HAP-1 (cell line): ENCODE results near the gene ATP1B3.

Experiments used
- DNase-seq, 2 experiments: peaks; one replicate each; pipeline ENCODE4 v3.0.0-alpha.2; 2016 to 2020; ENCODE audit warnings: low spot score in 2 of 2
- H3K27me3 ChIP-seq: fragments of 250-450 bp; sonication (Bioruptor Pico); 2 replicates; pipeline ENCODE4 v1.5.1; 2020; ENCODE audit warnings: low read depth, mild to moderate bottlenecking, moderate library complexity
- H3K36me3 ChIP-seq: fragments of 250-450 bp; sonication (Bioruptor Pico); replicated peaks from 2 replicates; pipeline ENCODE4 v1.5.1; 2020; ENCODE audit warnings: mild to moderate bottlenecking
- H3K4me1 ChIP-seq: fragments of 250-450 bp; sonication (Bioruptor Pico); 2 replicates; pipeline ENCODE4 v1.5.1; 2020; ENCODE audit warnings: mild to moderate bottlenecking
- H3K4me3 ChIP-seq: fragments of 250-450 bp; sonication (Bioruptor Pico); 2 replicates; pipeline ENCODE4 v1.5.1; 2020; ENCODE audit warnings: mild to moderate bottlenecking, moderate library complexity
- H3K9me3 ChIP-seq: fragments of 250-450 bp; sonication (Bioruptor Pico); 2 replicates; pipeline ENCODE4 v1.5.1; 2020; ENCODE audit warnings: mild to moderate bottlenecking, moderate library complexity
- in situ Hi-C: fragments of 300-500 bp; cut with MboI; formaldehyde crosslinking; loops from 3 replicates; pipeline ENCODE4 v1.14.3; 2020; ENCODE audit warnings: low sequenced_read_pairs, inconsistent platforms, mixed read lengths

Gene ATP1B3

DNA sequence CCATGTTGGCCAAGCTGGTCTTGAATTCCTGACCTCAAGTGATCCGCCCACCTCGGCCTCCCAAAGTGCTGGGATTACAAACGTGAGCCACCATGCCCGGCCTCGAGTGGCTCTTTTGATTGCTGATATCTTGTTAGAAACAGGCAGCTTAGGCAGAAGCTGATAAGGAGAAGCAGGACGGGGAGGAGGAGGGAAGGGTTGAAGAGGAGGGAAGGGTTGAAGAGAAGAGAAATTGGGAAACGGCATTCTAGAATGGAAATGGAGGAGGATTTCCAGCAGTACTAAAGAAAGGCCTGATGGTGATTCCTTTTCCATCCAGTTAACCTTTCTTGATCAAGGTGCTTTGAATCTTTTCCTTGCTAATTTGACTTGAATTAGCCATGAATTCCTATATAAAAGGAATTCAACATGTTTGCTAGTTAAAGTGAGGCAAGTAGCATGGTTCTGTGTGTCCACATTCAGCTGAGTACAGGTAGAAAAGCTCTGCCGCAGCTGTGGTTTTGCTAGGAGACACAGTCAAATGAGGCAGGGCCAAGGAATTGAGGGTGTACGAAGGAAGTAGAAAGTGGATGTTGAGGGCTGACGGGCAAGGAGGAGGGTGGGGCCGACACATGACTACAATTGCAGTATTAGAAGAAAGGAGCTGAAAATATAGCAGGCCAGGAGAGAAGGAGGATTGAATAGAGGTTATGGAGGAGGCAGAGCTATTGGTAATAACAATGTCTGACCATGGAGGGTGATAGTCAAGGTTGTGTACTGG, 27.2 kb upstream of the ATP1B3 start:
- Histone ChIP-seq H3K4me3 (no peak overlapping the region), H3K36me3 (no peaks in the 10 kb centered on the region), H3K4me1 (peaks cover 4% of the 10 kb centered on the region), H3K27me3 (no peaks in the 10 kb centered on the region), H3K9me3 (no peaks in the 10 kb centered on the region)
- in situ Hi-C loops: no loop called here
- no peak for DNase-seq

DNA sequence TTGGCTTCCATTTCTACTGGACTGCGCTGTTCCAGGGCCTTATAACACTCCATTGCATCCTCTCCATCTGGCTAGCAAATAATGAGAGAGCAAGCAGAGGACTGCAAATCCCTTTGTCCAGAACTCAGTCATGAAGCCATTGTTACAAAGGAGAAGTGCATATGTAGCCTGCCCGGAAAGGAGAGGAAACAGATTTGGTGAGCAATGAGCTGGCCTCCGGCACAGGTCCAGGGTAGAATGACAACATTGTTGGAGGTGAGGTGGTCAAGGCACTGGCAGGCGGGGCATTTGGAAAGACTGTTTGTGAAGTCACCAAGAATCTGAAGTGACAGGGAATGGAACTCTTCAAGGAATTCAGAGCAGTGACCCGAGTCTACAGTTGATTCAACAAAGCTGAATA, 25.0 kb upstream of the ATP1B3 start:
- no peak for DNase-seq
- no peak overlapping the region for H3K4me3 ChIP-seq
- no peaks in the 10 kb centered on the region for H3K9me3 ChIP-seq
- peaks cover 4% of the 10 kb centered on the region for H3K4me1 ChIP-seq
- no peaks in the 10 kb centered on the region for H3K36me3 ChIP-seq
- in situ Hi-C loops: no loop called here
- no peaks in the 10 kb centered on the region for H3K27me3 ChIP-seq

DNA sequence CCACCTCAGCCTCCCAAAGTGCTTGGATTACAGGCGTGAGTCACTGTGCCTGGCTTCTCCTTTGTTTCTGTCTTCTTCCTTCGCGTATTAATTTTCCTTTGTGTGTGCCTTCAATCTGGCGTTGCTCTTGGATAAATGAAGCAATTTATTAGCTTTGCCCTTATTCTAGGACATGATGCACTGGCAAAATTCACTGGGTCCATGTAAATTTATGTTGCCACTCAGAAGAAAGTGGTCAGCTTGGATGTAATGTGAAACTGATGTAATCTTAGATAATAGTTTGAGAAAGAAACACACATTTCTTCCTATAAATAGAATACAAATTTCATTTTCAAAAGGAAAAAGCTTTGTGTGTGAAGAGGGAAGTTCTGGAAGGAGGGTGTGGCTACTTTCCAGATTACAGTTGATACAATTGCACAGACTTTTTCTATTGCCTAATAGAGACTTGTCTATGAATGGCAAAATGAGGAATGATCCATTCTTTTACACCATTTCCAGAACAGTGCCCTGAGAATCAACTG, 23.3 kb upstream of the ATP1B3 start:
- Histone ChIP-seq H3K36me3 (no peaks in the 10 kb centered on the region), H3K9me3 (no peaks in the 10 kb centered on the region), H3K4me3 (no peak overlapping the region), H3K4me1 (peaks cover 4% of the 10 kb centered on the region), H3K27me3 (no peaks in the 10 kb centered on the region)
- in situ Hi-C loops: no loop called here
- DNase-seq: no peak

DNA sequence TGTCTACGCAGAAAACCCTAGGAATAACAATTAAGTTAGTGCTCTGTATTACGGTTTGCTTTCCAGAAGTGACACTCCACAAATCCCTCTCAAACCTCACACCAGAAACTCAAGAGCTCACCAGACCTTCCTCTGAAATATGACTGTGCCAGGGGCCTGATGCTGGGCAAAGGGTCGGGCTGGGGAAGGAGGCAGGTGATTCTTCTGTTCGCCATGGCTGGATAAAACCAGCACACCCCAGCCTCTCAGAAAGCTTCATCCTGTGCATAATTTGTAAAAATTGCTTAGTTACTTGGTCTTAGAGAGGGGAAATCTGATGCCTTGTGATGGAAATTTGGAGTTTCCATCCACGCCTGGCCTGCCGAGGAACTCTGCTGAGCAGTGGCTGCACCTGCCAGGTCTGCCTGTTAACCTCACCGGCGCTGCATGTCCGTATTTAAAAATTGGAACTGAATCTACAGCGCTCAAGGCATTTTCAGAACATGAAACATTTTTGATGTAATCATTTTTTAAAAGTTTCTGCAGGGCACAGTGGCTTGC, 22.7 kb upstream of the ATP1B3 start:
- in situ Hi-C loops: no loop called here
- no peak for DNase-seq
- Histone ChIP-seq H3K9me3 (no peaks in the 10 kb centered on the region), H3K27me3 (no peaks in the 10 kb centered on the region), H3K4me1 (peaks cover 4% of the 10 kb centered on the region), H3K4me3 (no peak overlapping the region), H3K36me3 (no peaks in the 10 kb centered on the region)

DNA sequence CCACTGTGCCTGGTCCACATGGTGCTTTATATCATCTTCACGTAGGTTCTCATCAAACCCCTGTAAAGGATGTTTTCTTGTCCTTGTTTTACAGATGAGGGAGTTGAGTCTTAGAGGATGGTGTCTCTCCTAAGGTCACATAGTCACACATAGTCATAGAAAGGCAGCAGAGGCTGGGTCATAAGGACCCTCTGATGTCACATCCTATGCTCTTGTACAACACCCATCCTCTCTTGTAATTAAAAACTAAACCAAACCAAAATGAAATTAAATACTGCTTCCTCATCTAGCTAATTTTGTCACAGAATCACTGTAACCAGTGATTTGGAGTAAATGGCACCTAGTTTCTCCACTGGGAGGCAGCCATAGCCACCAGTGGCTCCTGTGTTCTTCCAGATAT, 21.8 kb upstream of the ATP1B3 start:
- no peaks in the 10 kb centered on the region for H3K9me3 ChIP-seq
- H3K36me3 ChIP-seq: no peaks in the 10 kb centered on the region
- no peaks in the 10 kb centered on the region for H3K27me3 ChIP-seq
- H3K4me3 ChIP-seq: no peak overlapping the region
- H3K4me1 ChIP-seq: peaks cover 4% of the 10 kb centered on the region
- DNase-seq: no peak
- in situ Hi-C loops: no loop called here

DNA sequence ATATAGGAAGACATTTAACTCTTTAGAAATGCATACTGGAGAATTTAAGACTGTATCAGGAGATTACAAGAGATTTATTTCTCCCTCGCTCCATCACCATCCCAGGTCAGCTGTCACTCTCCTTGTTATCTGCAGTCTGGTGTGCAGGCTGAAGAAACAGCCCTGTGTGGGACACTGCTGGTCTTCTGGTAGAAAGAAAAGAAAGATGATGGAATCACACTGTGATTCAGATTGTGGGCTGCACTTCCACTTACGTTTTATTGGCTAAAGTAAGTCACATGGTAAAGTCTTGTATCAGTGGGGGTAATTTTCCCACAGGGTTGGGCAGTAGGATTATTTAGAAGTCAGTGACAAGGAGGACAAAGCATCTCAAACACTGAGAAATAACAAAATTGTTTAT, 18.1 kb upstream of the ATP1B3 start:
- peaks cover 2% of the 10 kb centered on the region for H3K4me1 ChIP-seq

DNA sequence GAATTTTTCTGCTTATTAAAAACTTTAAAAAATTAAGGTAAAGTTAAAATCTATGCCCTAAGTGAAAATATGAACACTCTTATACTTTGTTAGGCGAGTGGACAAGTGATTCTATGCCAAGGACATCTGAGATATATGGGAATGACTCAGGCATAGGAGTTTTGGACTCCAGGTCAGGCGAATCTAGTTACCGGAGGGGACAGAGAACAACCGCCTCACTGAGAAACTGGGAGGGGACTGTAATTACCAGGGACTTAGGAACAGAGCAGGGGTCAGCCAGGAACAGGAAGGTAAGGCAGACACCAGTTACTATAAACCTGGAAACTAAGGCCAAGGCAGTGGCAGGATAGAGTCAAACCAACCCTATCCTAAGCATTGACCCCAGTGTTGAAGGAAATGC, 16.8 kb upstream of the ATP1B3 start:
- Histone ChIP-seq H3K36me3 (no peaks in the 10 kb centered on the region), H3K4me1 (no peaks in the 10 kb centered on the region), H3K27me3 (no peaks in the 10 kb centered on the region), H3K4me3 (no peak overlapping the region), H3K9me3 (no peaks in the 10 kb centered on the region)
- no peak for DNase-seq
- in situ Hi-C loops: no loop called here

More for the DNA sequence above, 18.1 kb upstream of the ATP1B3 start:
- no peak for DNase-seq
- Histone ChIP-seq H3K27me3 (no peaks in the 10 kb centered on the region), H3K4me3 (no peak overlapping the region), H3K9me3 (no peaks in the 10 kb centered on the region), H3K36me3 (no peaks in the 10 kb centered on the region)
- in situ Hi-C loops: no loop called here

DNA sequence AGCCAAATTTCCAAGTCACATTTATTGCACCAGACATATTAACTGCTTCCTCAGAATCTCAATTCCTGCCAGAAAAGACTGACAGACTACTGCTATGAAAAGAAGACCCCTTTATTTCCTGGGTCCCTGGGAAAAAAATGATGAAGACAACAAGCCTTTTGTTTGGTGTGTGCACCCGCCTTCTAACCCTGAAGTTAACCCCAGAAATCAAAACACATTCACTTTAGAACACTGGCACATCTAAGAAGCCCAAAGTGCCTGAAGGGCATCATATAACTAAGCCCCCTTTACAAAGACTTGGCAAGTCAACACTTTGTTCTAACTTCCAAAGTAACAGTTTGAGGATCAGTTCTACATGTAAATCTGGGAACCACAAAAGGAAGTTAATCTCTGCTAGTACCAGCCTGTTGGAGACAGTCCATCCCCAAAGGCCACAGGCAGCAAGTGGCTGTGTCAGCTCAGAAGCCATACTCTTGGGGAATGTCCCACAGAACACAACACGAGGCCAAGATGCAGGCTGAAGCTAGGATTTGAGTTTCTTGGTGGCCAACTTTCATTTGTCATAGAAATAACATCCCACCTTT, 16.3 kb upstream of the ATP1B3 start:
- H3K9me3 ChIP-seq: no peaks in the 10 kb centered on the region
- no peak overlapping the region for H3K4me3 ChIP-seq
- H3K4me1 ChIP-seq: no peaks in the 10 kb centered on the region

DNA sequence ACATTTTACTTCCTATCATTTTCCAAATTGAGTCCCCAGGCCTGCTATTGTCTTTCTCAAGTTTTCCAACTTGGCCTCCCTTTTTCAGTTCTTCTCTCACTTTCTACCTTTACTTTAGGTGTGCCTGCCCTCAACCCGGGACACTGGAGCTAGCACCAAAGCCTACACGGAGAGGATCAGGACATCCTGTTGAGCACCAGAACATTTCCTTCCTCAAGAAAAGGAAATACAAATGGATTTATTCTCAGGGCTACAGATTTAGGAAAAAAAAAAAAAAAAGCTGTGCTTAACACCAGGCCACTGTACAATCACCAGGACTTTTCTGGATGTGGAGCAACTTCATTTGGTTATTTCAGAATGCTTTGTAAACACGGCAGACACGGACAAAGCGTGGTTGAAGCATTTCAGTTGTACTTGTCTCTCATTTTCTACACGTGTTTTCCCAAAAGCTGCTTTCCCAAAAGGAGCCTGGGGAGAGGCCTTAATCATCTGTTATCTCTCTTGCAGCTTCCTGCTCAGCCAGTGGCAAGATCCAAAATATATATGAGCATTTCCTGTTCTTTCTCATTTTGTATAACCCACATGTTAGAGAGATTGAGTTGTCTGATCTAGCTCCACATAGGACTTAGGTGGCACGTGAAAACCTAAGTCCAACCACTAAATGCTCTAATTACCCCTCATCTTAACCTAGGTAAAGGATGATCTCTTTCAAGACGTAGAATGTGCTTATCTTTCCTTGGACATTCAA, 15.5 kb upstream of the ATP1B3 start:
- no peaks in the 10 kb centered on the region for H3K27me3 ChIP-seq
- H3K36me3 ChIP-seq: no peaks in the 10 kb centered on the region
- H3K4me3 ChIP-seq: no peak overlapping the region
- in situ Hi-C loops: no loop called here
- no peaks in the 10 kb centered on the region for H3K9me3 ChIP-seq
- no peaks in the 10 kb centered on the region for H3K4me1 ChIP-seq
- DNase-seq: no peak

More for the DNA sequence above, 16.3 kb upstream of the ATP1B3 start:
- DNase-seq: no peak
- Histone ChIP-seq H3K36me3 (no peaks in the 10 kb centered on the region), H3K27me3 (no peaks in the 10 kb centered on the region)
- in situ Hi-C loops: no loop called here

DNA sequence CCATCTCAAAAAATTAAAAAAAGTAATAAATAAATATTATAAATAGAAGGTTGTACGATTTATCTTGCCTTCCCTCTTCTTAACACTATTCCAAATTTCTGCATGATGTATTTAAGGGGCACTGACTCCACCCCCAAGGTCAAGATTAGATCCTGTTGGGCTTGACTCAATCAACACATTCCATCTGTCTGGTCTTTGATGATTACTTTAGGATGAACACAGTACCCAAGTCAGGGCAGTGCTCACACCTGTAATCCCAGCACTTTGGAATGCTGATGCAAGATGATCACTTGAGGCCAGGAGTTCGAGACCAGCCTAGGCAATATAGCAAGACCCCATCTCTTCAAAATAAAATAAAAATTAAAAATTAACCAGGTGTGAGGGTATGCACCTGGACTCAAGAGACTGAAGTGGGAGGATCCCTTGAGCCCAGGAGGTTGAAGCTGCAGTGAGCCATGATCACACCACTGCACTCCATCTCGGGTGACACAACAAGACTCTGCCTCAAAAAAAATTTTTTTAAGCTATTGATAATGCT, 14.1 kb upstream of the ATP1B3 start:
- no peaks in the 10 kb centered on the region for H3K27me3 ChIP-seq
- no peaks in the 10 kb centered on the region for H3K36me3 ChIP-seq
- no peaks in the 10 kb centered on the region for H3K9me3 ChIP-seq
- H3K4me1 ChIP-seq: no peaks in the 10 kb centered on the region
- no peak for DNase-seq
- in situ Hi-C loops: no loop called here
- H3K4me3 ChIP-seq: no peak overlapping the region

DNA sequence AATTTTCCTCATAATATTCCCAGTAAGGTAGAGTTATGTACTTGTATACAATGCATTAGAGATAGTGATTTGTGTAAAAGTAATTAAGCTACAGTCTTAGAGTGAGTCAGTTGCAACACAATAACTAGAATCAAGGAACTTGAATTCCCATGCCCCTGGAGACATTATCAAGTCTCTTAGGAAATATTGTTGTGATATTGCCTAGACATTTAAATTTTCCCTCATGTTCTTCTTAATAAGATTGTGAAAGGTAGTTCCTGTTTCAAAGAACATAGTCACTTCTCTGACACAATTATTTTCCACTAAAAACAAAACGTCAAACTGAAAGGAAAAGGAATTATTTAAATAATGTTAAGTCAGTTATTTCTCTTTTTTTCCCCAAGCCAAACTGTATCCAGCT, 13.0 kb upstream of the ATP1B3 start:
- in situ Hi-C loops: no loop called here
- DNase-seq: no peak
- Histone ChIP-seq H3K36me3 (no peaks in the 10 kb centered on the region), H3K4me1 (no peaks in the 10 kb centered on the region), H3K9me3 (no peaks in the 10 kb centered on the region), H3K27me3 (no peaks in the 10 kb centered on the region), H3K4me3 (no peak overlapping the region)

DNA sequence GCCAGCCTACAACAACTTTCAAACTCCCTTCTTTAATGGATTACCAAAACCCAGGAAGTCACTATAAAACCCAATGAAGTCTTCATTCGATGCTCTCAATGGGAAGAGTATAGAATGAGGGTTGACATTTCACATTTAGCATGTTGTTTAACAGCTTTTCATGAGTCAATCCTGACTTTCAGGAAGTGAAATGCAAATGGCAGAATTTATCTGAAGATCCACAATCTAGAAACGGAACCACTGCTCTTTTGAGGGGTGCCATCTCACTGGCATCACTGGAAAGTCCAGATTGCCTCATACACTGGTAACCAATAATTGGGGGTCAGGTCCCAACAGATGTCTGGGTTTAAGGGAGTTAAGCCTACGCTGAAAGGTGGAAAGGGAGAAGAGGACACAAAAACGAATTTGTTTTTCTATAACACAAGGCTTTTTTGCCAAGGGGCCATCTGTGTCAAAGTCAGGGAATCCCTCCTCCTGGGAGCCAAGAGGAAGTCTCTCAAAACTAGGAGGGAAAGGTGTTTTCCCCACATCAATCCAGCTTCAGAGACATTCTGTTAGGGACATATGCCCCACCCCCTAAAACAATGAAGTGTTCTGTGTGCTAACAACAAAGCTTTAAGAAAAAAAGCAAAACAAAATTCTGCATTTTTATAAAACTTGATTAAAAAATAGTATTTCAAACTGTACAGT, 12.0 kb upstream of the ATP1B3 start:
- Histone ChIP-seq H3K27me3 (no peaks in the 10 kb centered on the region), H3K4me1 (no peaks in the 10 kb centered on the region), H3K9me3 (no peaks in the 10 kb centered on the region), H3K4me3 (no peak overlapping the region), H3K36me3 (no peaks in the 10 kb centered on the region)
- no peak for DNase-seq
- in situ Hi-C loops: no loop called here

DNA sequence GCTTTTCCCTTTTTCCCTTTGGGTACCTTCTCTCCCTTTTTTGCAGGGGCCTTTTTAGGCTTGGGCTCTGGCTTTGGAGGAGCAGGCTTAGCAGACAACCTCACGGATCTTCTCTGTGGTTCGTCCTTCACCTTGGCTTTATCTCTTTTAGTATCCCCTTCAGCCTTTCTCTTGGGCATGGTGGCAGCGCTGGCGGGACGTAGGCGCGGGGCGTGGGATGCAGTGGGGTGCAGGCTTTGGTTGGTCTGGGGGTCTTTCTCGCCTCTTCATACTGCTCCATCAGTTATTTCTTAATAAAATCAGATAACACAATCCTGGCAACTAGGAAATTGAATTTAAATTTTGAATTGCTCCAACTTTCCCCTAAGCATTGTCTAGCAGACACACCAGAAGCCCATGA, 11.3 kb upstream of the ATP1B3 start:
- H3K4me3 ChIP-seq: no peak overlapping the region
- no peaks in the 10 kb centered on the region for H3K27me3 ChIP-seq
- H3K9me3 ChIP-seq: no peaks in the 10 kb centered on the region
- no peaks in the 10 kb centered on the region for H3K4me1 ChIP-seq
- DNase-seq: no peak
- in situ Hi-C loops: no loop called here
- H3K36me3 ChIP-seq: no peaks in the 10 kb centered on the region
